NCI-H524 treated with DMSO at 0.1 percent for 48 hours (cell line): Measurements from ENCODE around the gene SLC25A18.
"Not testable (repeated sequence)": the region's sequence is repeated elsewhere in the genome, so short reads cannot be mapped to it uniquely, and the experiment has no call there.

Experiments
- DNase-seq: peaks from one replicate; lab custom pipeline; 2025; lab: John Stamatoyannopoulos, UW

The SLC25A18 gene

GRCh38 chr22:17562906-17563870, at the start of gene SLC25A18:
SLC25A18 (plus strand) TSS chr22:17563498; CDS start chr22:17579945, 16,447 bp downstream.
- DNase-seq = no peak

- DNase-seq = no peak
Observed at GRCh38 chr22:17513612-17514011, 49.7 kb upstream of the SLC25A18 start.

GRCh38 chr22:17514084-17514483, 49.2 kb upstream of the SLC25A18 start:
- DNase-seq = no peak

GRCh38 chr22:17518406-17518805, 44.9 kb upstream of the SLC25A18 start:
- DNase-seq = no peak

GRCh38 chr22:17521971-17522370, 41.3 kb upstream of the SLC25A18 start:
- DNase-seq = not testable (repeated sequence)

GRCh38 chr22:17523925-17524324, 39.4 kb upstream of the SLC25A18 start:
- DNase-seq = no peak

GRCh38 chr22:17536269-17536668, 27.0 kb upstream of the SLC25A18 start:
- DNase-seq = no peak

GRCh38 chr22:17537155-17537554, 26.1 kb upstream of the SLC25A18 start:
- no peak for DNase-seq

GRCh38 chr22:17540481-17540880, 22.8 kb upstream of the SLC25A18 start:
- no peak for DNase-seq

GRCh38 chr22:17541476-17541875, 21.8 kb upstream of the SLC25A18 start:
- no peak for DNase-seq

- no peak for DNase-seq
Observed at GRCh38 chr22:17542452-17542851, 20.8 kb upstream of the SLC25A18 start.

- no peak for DNase-seq
Observed at GRCh38 chr22:17548010-17548755, 15.1 kb upstream of the SLC25A18 start.

- no peak for DNase-seq
Observed at GRCh38 chr22:17548756-17549035, 14.6 kb upstream of the SLC25A18 start.

GRCh38 chr22:17549183-17549582, 14.1 kb upstream of the SLC25A18 start:
- no peak for DNase-seq

GRCh38 chr22:17549655-17550054, 13.6 kb upstream of the SLC25A18 start:
- no peak for DNase-seq

- no peak for DNase-seq
Observed at GRCh38 chr22:17552737-17553136, 10.6 kb upstream of the SLC25A18 start.

GRCh38 chr22:17554814-17555213, 8.5 kb upstream of the SLC25A18 start:
- DNase-seq = no peak

- DNase-seq = no peak
Observed at GRCh38 chr22:17559188-17559587, 4.1 kb upstream of the SLC25A18 start.

GRCh38 chr22:17563936-17564391, 666 bp downstream of the SLC25A18 start:
- no peak for DNase-seq

- not testable (repeated sequence) for DNase-seq
Observed at GRCh38 chr22:17566016-17566687, 2.9 kb downstream of the SLC25A18 start.

- DNase-seq = no peak
Observed at GRCh38 chr22:17566776-17567175, 3.5 kb downstream of the SLC25A18 start.

- DNase-seq = no peak
Observed at GRCh38 chr22:17569971-17570511, 6.7 kb downstream of the SLC25A18 start.
